OCI-LY1 (cell line): ENCODE measurements around the gene TBCD.

Experiments
- H2AFZ ChIP-seq: fragments of 200-600 bp; sonication (generic), shearing (Covaris generic); 2 replicates; pipeline ENCODE4 v1.6.0; 2014; ENCODE audit warnings: antibody characterized with exemption, mild to moderate bottlenecking, low read length
- H3F3A ChIP-seq: fragments of 200-600 bp; sonication (generic), shearing (Covaris generic); 2 replicates; pipeline ENCODE4 v1.6.0; 2014; ENCODE audit warnings: mild to moderate bottlenecking, antibody characterized with exemption, low read length, moderate library complexity; ENCODE audit not compliant: insufficient read depth
- H3K27ac ChIP-seq: fragments of 200-600 bp; sonication (generic); 2 replicates; pipeline ENCODE4 v1.5.1; 2014; ENCODE audit warnings: low read length, mixed run types, mild to moderate bottlenecking, low read depth; ENCODE audit not compliant: poor library complexity, severe bottlenecking
- H3K27me3 ChIP-seq: fragments of 200-600 bp; sonication (generic); 2 replicates; pipeline ENCODE4 v1.6.0; 2014; ENCODE audit warnings: antibody characterized with exemption, mild to moderate bottlenecking, low read length, moderate library complexity; ENCODE audit not compliant: insufficient read depth
- H3K36me3 ChIP-seq: fragments of 200-600 bp; sonication (generic); 2 replicates; pipeline ENCODE4 v1.6.1; 2014; ENCODE audit warnings: mild to moderate bottlenecking, antibody characterized with exemption, low read length, moderate library complexity, mixed read lengths; ENCODE audit not compliant: insufficient read depth
- H3K4me1 ChIP-seq: fragments of 200-600 bp; sonication (generic); 2 replicates; pipeline ENCODE4 v1.5.1; 2014; ENCODE audit warnings: mild to moderate bottlenecking, low read length, moderate library complexity; ENCODE audit not compliant: insufficient read depth, severe bottlenecking
- H3K4me2 ChIP-seq: fragments of 200-600 bp; sonication (generic), shearing (Covaris generic); 2 replicates; pipeline ENCODE4 v1.6.1; 2014; ENCODE audit warnings: low read length
- H3K4me3 ChIP-seq: fragments of 200-600 bp; sonication (generic); 2 replicates; pipeline ENCODE4 v1.5.1; 2014; ENCODE audit warnings: low read length, low read depth, mild to moderate bottlenecking, mixed read lengths; ENCODE audit not compliant: poor library complexity, severe bottlenecking
- H3K79me2 ChIP-seq: fragments of 200-600 bp; shearing (Covaris generic); 2 replicates; pipeline ENCODE4 v1.6.1; 2016; ENCODE audit warnings: mixed run types, low read length, mixed read lengths; ENCODE audit not compliant: insufficient read depth
- H3K9ac ChIP-seq: fragments of 200-600 bp; sonication (generic), shearing (Covaris generic); 2 replicates; pipeline ENCODE4 v1.6.1; 2014; ENCODE audit warnings: mild to moderate bottlenecking, low read length, mixed read lengths
- H3K9me2 ChIP-seq: fragments of 200-600 bp; sonication (generic), shearing (Covaris generic); 2 replicates; pipeline ENCODE4 v1.6.1; 2014; ENCODE audit warnings: low read depth, mild to moderate bottlenecking, low read length, mixed read lengths
- H3K9me3 ChIP-seq: fragments of 200-600 bp; shearing (Covaris generic); 2 replicates; pipeline ENCODE4 v1.6.1; 2014; ENCODE audit warnings: low read length, mixed read lengths
- H4K20me1 ChIP-seq: fragments of 200-600 bp; sonication (generic), shearing (Covaris generic); 2 replicates; pipeline ENCODE4 v1.6.0; 2016; ENCODE audit warnings: mild to moderate bottlenecking, low read length; ENCODE audit not compliant: insufficient read depth
- CTCF ChIP-seq: fragments of 200-600 bp; sonication (generic), shearing (Covaris generic); IDR thresholded peaks from 2 replicates; pipeline ENCODE4 v1.5.1; 2017; ENCODE audit warnings: mild to moderate bottlenecking, antibody characterized with exemption, low read length, moderate library complexity, mixed read lengths
- EZH2 ChIP-seq: fragments of 200-600 bp; sonication (generic), shearing (Covaris generic); IDR thresholded peaks from 2 replicates; pipeline ENCODE4 v1.8.0; 2017; ENCODE audit warnings: borderline replicate concordance, mixed run types, mild to moderate bottlenecking, antibody characterized with exemption, low read length, moderate library complexity, mixed read lengths

The TBCD gene

GRCh38 chr17:82907797-82908542 is 156.1 kb downstream of the TBCD start:
- no peaks in the 10 kb centered on the region for H3F3A ChIP-seq
- H3K4me1 ChIP-seq, result peaks cover 16% of the 10 kb centered on the region
- peaks cover 29% of the 10 kb centered on the region for H3K36me3 ChIP-seq
- H3K9me2 ChIP-seq, result no peaks in the 10 kb centered on the region
- H2AFZ ChIP-seq, result no peak overlapping the region
- TF ChIP-seq EZH2, result no peak
- no peak for TF ChIP-seq CTCF
- H3K27me3 ChIP-seq, result no peaks in the 10 kb centered on the region
- H3K4me2 ChIP-seq, result no peak overlapping the region
- no peak overlapping the region for H3K9ac ChIP-seq
- no peak overlapping the region for H3K4me3 ChIP-seq
- H3K9me3 ChIP-seq, result no peaks in the 10 kb centered on the region
- no peak overlapping the region for H3K27ac ChIP-seq
- H4K20me1 ChIP-seq, result no peaks in the 10 kb centered on the region
- H3K79me2 ChIP-seq, result no peaks in the 10 kb centered on the region

- no peaks in the 10 kb centered on the region for H3K9me3 ChIP-seq
- H3K4me1 ChIP-seq, result peaks cover 16% of the 10 kb centered on the region
- H3K4me3 ChIP-seq, result no peak overlapping the region
- H3K27me3 ChIP-seq, result no peaks in the 10 kb centered on the region
- H3K4me2 ChIP-seq, result no peak overlapping the region
- H3K27ac ChIP-seq, result no peak overlapping the region
- TF ChIP-seq EZH2 (no peak), CTCF (no peak)
- H3K9me2 ChIP-seq, result no peaks in the 10 kb centered on the region
- no peak overlapping the region for H3K9ac ChIP-seq
- H3F3A ChIP-seq, result no peaks in the 10 kb centered on the region
- H3K79me2 ChIP-seq, result no peaks in the 10 kb centered on the region
- H3K36me3 ChIP-seq, result peaks cover 22% of the 10 kb centered on the region
- H2AFZ ChIP-seq, result no peak overlapping the region
- H4K20me1 ChIP-seq, result no peaks in the 10 kb centered on the region
Measured at GRCh38 chr17:82908543-82909160, 156.8 kb downstream of the TBCD start.

- Histone ChIP-seq H3K79me2 (no peaks in the 10 kb centered on the region), H3F3A (no peaks in the 10 kb centered on the region), H3K27ac (no peak overlapping the region), H3K9me3 (no peaks in the 10 kb centered on the region), H3K27me3 (no peaks in the 10 kb centered on the region), H3K4me2 (no peak overlapping the region), H4K20me1 (no peaks in the 10 kb centered on the region), H3K36me3 (peaks cover 19% of the 10 kb centered on the region), H2AFZ (no peak overlapping the region), H3K4me1 (peaks cover 23% of the 10 kb centered on the region), H3K9me2 (no peaks in the 10 kb centered on the region), H3K4me3 (no peak overlapping the region), H3K9ac (no peak overlapping the region)
- TF ChIP-seq CTCF, result no peak
- no peak for TF ChIP-seq EZH2
Measured at GRCh38 chr17:82909322-82909904, 157.5 kb downstream of the TBCD start.
